T47D (cell line): ENCODE results near the gene CHMP3.
"Not testable (repeated sequence)": the region's sequence is repeated elsewhere in the genome, so short reads cannot be mapped to it uniquely, and the experiment has no call there.

Experiments
- DNase-seq, 2 experiments: peaks; one replicate each; pipeline versions ENCODE4 v3.0.0 to v3.0.0-alpha.2; 2011 to 2012; ENCODE audit warnings: low read depth in 1 of 2, low spot score in 1 of 2
- JUND ChIP-seq: IDR thresholded peaks from 2 replicates; pipeline ENCODE4 v1.6.1; 2012; ENCODE audit warnings: low read depth
- in situ Hi-C: cut with HindIII; loops from 2 replicates; pipeline ENCODE4 v1.10.0; 2016; ENCODE audit warnings: low sequenced_read_pairs, low pct_unique_long_range_greater_than_20kb

The CHMP3 gene

DNA sequence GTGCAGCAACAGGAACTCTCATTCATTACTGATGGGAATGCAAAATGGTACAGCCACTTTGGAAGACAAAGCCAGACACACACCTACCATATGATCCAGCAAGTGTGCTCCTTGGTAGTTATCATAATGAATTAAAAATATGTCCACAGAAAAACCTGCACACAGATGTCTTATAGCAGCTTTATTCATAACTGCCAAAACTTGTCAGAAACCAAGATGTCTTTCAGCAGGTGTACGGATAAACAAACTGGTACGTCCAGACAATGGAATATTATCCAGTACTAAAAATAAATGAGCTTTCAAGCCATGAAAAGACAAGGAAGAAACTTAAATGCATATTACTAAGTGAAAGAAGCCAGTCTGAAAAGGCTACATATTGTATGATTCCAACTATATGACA is 50.4 kb downstream of the CHMP3 start:
- TF ChIP-seq JUND, result no peak
- no peak for DNase-seq
- in situ Hi-C loops, result no loop called here

DNA sequence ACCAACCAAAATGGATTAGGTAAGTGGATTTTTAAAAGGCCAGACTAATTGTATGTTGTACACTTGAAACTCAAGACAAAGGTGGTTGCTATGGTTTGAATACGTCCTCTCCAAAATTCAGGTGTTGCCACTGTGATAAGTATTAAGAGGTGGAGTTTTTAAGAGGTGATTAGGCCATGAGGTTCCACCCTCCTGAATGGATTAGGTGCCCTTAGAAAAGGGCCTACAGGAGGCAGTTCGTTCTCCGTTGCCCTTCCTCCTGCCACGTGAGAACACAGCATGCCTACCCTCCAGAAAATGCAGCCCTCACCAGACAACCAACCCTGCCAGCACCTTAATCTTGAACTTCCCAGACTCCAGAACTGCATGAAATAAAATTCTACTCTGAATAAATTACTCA is 51.2 kb downstream of the CHMP3 start:
- in situ Hi-C loops, result no loop called here
- DNase-seq, result no peak
- no peak for TF ChIP-seq JUND

DNA sequence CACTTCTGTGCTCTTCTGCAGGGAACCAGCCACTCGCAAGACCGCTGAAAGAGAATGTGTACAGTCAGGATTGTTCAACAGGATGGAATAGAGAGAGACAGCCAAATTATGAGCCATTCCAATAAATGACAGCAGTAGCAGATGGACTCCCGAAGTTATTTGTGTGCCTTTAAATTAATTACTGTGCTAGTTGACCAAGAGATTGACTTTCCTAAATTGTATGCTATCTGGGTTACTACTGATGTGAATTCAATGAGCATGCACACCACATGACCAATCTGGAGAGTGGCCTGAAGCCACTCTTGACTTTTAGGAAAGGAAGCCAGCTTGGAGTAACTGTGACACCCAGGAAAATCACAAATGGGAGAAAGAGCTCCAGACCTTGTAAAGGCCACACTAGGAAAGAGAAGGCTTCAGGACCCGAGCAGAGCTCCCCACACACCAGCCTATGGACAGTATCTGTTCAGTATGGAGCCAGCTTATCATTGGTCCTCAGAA is 52.8 kb downstream of the CHMP3 start:
- no peak for TF ChIP-seq JUND
- no peak for DNase-seq
- in situ Hi-C loops, result no loop called here

DNA sequence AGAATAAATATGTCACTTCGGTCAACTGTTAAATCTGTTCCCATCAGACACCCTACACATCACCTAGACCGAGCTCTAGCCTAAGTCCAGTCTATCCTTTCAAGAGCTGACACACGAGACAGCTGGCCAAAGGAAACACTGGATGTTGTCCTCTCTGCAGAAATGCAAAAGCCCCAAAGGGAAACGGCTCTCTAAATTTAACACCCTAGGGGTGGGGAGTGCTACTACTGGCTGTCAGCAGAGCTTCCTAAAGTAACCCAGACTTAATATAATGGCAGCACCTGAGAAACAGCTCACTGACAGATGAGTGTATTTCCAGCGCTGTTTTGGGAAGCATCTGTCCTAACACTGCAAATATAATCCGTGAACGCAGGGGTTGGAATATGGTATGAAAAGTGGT is 55.6 kb downstream of the CHMP3 start:
- TF ChIP-seq JUND, result no peak
- in situ Hi-C loops, result no loop called here
- no peak for DNase-seq

DNA sequence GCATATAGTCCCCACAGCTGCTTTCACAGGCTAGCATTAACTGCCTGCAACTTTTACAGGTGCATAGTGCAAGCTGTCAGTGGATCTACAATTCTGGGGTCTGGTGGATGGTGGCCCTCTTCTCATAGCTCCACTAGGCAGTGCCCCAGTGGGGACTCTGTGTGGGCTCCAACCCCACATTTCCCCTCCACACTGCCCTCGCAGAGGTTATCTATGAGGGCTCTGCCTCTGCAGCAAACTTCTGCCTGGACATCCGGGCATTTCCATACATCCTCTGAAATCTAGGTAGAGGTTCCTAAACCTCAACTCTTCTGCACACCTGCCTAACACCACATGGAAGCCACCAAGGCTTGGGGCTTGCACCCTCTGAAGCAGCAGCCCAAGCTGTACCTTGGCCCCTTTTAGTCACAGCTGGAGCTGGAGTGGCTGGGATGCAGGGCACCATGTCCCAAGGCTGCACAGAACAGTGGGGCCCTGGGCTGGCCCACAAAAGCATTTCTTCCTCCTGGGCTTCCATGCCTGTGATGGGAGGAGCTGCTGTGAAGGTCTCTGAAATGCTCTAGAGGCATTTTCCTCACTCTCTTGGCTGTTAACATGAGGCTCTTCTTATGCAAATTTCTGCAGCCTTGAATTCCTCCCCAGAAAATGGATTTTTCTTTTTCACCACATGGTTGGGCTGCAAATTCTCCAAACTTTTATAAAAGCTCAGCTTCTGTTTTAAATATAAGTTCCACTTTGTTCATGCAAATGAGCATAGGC is 62.7 kb downstream of the CHMP3 start:
- DNase-seq, result no peak
- in situ Hi-C loops, result no loop called here
- no peak for TF ChIP-seq JUND

DNA sequence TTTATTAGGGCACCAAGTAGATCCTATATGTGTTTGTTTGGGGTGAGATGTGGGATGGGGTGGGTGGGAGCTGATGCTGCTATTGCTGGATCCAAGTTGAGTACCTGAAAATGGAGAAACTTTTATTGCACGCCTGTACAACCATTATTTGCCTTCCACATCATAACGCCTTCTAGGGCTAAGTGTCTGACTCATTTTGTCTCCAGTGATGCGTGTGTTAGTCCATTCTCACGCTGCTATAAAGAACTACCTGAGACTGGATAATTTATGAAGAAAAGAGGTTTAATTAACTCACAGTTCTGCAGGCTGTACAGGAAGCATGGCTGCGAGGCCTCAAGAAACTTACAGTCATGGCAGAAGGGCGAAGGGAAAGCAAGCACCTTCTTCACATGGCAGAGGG is 63.9 kb downstream of the CHMP3 start:
- DNase-seq, result no peak
- in situ Hi-C loops, result no loop called here
- TF ChIP-seq JUND, result no peak

DNA sequence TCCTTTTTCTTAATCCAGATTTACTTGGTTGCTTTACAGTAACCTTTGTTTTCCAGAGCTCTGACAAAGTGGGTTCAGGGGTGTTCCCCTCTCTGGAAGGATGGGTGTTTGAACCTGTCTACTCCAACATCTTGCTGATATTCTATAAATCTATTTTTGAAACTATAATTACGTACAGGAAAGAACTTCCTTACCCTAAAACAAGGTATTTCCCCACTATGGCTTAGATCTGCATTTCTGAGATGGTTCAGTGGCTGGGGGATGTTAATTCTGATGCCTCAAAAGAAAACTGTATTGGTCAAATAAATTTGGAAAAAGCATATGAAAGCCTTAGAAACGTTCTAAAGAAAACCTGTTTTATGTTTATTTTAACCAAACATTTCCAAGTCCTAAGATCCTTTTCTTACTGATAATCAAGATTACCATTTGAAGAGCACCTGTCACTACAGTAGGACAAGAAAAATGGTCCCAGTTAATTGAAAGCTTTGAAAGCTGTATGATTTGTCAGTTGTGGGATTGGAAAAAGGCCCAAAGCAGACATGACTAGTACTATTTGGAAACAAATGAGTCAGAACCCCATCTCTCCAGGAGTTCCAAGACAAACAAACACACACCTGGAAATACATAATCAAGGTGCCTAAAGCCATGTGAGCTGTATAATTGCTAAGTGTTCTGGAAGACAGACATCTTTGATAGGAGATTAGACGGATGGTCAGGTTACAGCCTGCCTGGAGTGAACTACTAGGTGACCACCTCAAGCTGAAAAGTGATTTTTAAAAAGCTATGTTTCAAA is 64.6 kb downstream of the CHMP3 start:
- TF ChIP-seq JUND, result no peak
- in situ Hi-C loops, result no loop called here
- DNase-seq, result no peak

DNA sequence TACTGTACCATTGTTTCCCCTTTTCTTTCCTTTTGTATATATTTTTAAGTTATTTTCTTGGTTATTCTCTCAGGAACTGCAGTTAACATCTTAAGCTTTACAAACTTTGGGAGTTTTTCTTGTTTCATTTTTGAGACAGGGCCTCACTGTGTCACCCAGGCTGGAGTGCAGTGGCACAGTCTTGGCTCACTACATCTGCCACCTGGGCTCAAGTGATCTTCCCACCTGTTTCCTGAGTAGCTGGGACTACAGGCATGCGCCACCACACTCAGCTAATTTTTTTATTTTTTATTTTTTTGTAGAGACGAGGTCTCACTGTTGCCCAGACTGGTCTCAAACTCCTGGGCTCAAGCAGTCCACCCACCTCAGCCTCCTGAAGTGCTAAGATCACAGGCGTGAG is 66.9 kb downstream of the CHMP3 start:
- DNase-seq, in situ Hi-C loops: not testable (repeated sequence)

DNA sequence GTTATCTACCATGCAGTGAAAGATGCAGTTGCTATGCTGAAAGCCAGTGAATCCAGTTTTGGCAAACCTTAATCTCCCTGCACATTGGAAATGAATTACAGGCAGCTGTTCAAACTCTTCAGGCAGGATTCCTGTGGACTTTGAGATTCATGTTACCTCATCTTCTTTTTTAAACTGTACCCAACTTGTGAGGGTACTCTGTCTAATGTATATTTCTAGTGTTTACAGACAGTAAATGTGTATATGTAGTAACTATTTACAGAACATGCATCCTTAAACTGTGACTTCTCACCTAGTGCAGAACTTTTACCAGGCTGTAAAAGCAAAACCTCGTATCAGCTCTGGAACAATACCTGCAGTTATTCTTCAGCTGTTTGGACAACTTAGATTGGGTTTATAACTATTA is 71.2 kb downstream of the CHMP3 start:
- TF ChIP-seq JUND, result no peak
- in situ Hi-C loops, result no loop called here
- no peak for DNase-seq

DNA sequence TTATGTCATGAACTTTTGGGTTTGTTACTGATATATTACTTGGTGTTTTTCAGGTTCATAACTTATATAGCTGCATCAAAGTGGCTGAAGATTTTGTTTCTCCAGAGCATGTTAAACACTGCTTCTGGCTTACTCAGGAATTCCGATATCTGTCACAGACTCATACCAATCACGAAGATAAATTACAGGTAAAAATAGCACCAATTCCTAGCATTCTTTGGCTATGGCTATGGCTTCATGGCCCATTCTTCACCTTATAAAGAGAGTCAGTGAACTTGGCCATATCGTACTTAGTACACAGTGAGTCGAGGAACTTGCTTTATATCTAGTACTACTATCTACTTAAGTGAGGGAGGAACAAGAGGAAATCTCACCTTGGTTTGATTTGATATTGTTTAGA is 72.2 kb downstream of the CHMP3 start:
- TF ChIP-seq JUND, result no peak
- DNase-seq, result no peak
- in situ Hi-C loops, result no loop called here

DNA sequence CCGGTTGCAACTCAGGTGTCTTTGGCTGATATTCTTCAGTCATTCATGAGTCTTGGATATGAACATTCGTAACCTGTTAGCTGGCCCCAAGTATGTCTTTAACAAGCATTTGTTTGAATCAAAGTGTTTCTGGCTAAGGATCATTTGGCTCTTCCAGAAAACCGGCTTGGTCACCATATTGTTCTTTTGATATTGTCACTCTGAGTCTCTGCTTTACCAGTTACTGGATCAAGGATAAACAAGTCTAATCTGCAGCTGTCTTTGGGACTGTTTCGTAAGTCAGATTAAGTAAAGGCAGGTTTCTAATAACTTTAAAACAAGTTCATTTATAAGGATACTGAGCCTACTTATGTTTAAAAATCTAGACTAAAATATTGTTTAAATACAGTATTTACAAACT is 73.0 kb downstream of the CHMP3 start:
- no peak for TF ChIP-seq JUND
- in situ Hi-C loops, result no loop called here
- DNase-seq, result no peak

DNA sequence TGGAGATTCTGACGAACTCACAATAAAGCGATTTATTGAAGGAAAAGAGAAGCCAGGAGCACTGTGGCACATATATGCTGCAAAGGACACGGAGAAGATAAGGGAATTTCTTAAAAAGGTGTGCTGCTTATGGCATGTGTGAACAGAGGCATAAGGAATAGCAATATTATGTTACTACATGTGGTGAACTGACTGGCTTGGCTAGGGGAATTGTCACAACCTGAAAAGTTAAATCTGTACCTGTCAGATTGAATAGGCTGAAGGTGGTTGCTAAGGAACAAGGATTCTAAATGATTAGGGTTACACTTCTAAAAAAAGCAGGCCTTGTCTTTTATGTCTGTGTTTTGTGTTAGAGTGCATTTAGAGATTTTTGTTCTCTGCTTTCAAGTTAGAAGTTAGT is 73.7 kb downstream of the CHMP3 start:
- in situ Hi-C loops, result no loop called here
- no peak for TF ChIP-seq JUND
- DNase-seq, result no peak

DNA sequence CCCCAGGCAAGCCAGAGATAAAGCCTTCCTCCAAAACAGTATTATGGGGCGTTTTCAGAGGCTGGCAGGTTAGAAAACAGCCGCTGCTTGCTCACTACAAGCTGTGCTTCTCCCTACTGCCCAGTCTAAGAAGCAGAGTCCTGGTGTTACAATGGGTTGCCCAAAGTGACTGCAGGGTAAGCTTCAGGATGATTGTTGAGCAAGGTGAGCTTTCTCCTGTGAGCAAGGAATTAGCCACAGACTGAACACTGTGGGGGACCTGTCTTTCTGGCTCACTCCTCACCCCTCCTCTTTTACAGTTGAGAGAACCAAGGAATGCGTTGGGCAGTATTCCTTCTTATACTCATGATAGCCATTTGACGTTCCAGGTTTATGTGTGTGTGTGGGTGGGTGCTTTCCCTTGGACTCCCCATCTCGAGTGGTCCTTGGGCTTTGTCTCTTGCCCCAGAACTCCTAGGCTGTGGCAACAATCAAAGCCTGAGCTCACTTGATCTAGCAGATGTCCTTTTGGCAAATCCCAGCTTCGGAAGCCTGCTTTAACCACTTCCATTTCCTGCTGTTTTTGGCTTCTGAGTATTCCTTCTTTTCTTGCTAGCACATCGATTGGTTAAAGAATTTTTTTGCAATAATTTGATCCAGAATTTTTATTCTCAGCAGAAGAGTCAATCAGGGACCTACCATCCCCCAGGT is 74.5 kb downstream of the CHMP3 start:
- in situ Hi-C loops, result no loop called here
- TF ChIP-seq JUND, result no peak
- no peak for DNase-seq
